GM12878 (cell line): ENCODE measurements around the gene SPATA3. TPM values are rescaled to one million over a fixed set of nuclear protein-coding genes. Genes with fewer than 3 reads are reported as not detected.

Experiments used
- CEBPZ ChIP-seq: fragments of 150-350 bp; IDR thresholded peaks from 2 replicates; pipeline ENCODE4 v1.6.1; 2016; ENCODE audit warnings: low read depth, low read length
- E4F1 ChIP-seq: fragments of 450-650 bp; IDR thresholded peaks from 2 replicates; pipeline ENCODE4 v1.6.1; 2018; ENCODE audit warnings: borderline replicate concordance, mild to moderate bottlenecking; ENCODE audit not compliant: partially characterized antibody
- EP300 ChIP-seq, 2 experiments: fragments of 150-350 bp in 1 of 2; IDR thresholded peaks; 2 replicates each; pipeline ENCODE4 v1.6.1; 2011 to 2012; ENCODE audit warnings: low read depth in 2 of 2, low read length in 2 of 2, borderline replicate concordance in 1 of 2, improper control_type of control experiment in 1 of 2, inconsistent platforms in 1 of 2; ENCODE audit not compliant: control insufficient read depth in 1 of 2
- FOXK2 ChIP-seq: fragments of 450-650 bp; IDR thresholded peaks from 2 replicates; pipeline ENCODE4 v1.6.1; 2017; ENCODE audit warnings: mild to moderate bottlenecking, moderate library complexity
- LARP7 ChIP-seq: fragments of 450-650 bp; IDR thresholded peaks from 2 replicates; pipeline ENCODE4 v1.6.1; 2017; ENCODE audit warnings: mild to moderate bottlenecking
- MYC ChIP-seq: IDR thresholded peaks from 2 replicates; pipeline ENCODE4 v1.6.1; 2011; ENCODE audit warnings: mild to moderate bottlenecking, low read length, moderate library complexity, inconsistent platforms; ENCODE audit not compliant: insufficient read depth, insufficient replicate concordance, insufficient read length, severe bottlenecking
- ZSCAN29 ChIP-seq: fragments of 450-650 bp; IDR thresholded peaks from 2 replicates; pipeline ENCODE4 v1.6.1; 2017; ENCODE audit warnings: mild to moderate bottlenecking, moderate library complexity
- polyA plus RNA-seq, 11 experiments: library from polyadenylated mRNA; depleted of rRNA in 4 of 11; unstranded in 6 of 11; stranded (reverse) in 5 of 11; fragments of >200 nt; fragmentation: Nextera tagmentation in 4 of 11; fragmentation: Illumina TruSeq in 1 of 11; extraction: Ambion mirVana in 4 of 11; extraction: Trizol in 1 of 11; gene quantifications; 1 replicate in 1 of 11; 2 replicates in 10 of 11; pipeline versions ENCODE4 v1.2.1 to v1.2.3, GENCODE V29; 2011 to 2016; ENCODE audit warnings: inconsistent platforms in 2 of 11, missing spikeins in 2 of 11, low read depth in 1 of 11
- total RNA-seq, 4 experiments: library from RNA; depleted of rRNA in 3 of 4; stranded (reverse); fragments of >200 nt in 3 of 4; fragmentation: Illumina TruSeq in 1 of 4; extraction: Trizol in 1 of 4; gene quantifications; 2 replicates each; pipeline versions ENCODE4 v1.2.1 to v1.2.3, GENCODE V29; 2013 to 2021

Gene SPATA3
- total and polyA plus RNA-seq, 10 of the 15 experiments (the other 5 are each of a cell fraction or from before 2014, with no cell fraction given), result not detected

GRCh38 chr2:230989731-230990130, 6.2 kb upstream of the SPATA3 start (continued):
- TF ChIP-seq MYC, result no peak
- no peak for TF ChIP-seq EP300 (IDR thresholded peaks at IDR 0.05; ENCODE audit: borderline replicate concordance in 1 of 2, control insufficient read depth in 1 of 2, low read depth in 2 of 2, low read length in 2 of 2)
- TF ChIP-seq CEBPZ, result no peak
- no peak for TF ChIP-seq FOXK2
- no peak for TF ChIP-seq ZSCAN29
- TF ChIP-seq LARP7, result no peak
- no peak for TF ChIP-seq E4F1
